Rectal smooth muscle tissue (tissue), 1 donor: Measurements from ENCODE around the gene RRP1B.

ENCODE experiments used
- H3K27ac ChIP-seq: one replicate; pipeline ENCODE4 v1.7.0; 2013; ENCODE audit warnings: low read depth, low read length, inconsistent platforms
- H3K27me3 ChIP-seq: one replicate; pipeline ENCODE4 v1.7.0; 2013; ENCODE audit warnings: low read length; ENCODE audit not compliant: control insufficient read depth, insufficient read depth
- H3K36me3 ChIP-seq: one replicate; pipeline ENCODE4 v1.7.0; 2013; ENCODE audit warnings: low read length; ENCODE audit not compliant: control insufficient read depth, insufficient read depth
- H3K4me1 ChIP-seq: one replicate; pipeline ENCODE4 v1.7.0; 2013; ENCODE audit warnings: low read length; ENCODE audit not compliant: control insufficient read depth, insufficient read depth
- H3K4me3 ChIP-seq: one replicate; pipeline ENCODE4 v1.7.0; 2013; ENCODE audit warnings: low read length
- H3K9ac ChIP-seq: one replicate; pipeline ENCODE4 v1.7.0; 2013; ENCODE audit warnings: low read length

The RRP1B gene

DNA sequence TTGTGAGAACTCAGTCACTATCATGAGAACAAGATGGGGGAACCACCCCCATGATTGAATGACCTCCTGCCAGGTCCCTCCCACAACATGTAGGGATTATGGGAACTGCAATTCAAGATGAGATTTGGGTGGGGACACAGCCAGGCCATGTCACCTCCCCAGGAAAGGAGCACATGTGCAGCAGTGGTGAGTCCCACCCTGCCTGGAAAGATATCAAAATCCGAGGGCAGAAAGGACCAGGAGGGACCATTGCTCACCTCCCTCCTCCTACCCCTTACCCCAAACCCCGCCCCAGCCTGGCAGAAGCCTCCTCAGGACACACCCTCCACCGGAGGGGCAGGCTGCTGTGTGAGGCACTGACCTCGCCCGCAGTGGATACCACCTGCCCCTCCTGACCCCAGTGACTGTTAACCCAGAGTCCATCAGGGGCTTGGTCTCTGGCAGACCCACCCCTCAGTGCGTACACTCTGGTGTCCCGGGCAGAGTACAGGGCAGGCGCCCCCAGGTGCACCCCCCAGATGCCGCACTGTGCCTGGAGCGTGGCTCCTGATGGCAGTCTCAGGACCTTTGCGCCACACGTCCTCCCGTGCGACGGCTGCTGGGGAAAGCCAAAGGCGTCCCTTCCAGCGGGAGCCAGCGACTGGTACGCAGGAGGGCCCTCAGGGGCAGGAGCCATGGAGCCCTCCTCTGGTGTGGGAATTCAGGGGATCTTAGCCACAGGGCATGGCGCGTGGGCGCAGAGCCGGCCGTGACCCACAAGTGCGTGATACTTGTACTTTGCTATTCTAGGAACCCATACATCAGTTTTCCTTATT, 80.5 kb downstream of the RRP1B start:
- no peak overlapping the region for H3K27ac ChIP-seq
- H3K36me3 ChIP-seq = peaks cover 14% of the 10 kb centered on the region
- H3K27me3 ChIP-seq = no peaks in the 10 kb centered on the region
- no peak overlapping the region for H3K4me3 ChIP-seq
- H3K4me1 ChIP-seq = no peaks in the 10 kb centered on the region
- no peak overlapping the region for H3K9ac ChIP-seq

DNA sequence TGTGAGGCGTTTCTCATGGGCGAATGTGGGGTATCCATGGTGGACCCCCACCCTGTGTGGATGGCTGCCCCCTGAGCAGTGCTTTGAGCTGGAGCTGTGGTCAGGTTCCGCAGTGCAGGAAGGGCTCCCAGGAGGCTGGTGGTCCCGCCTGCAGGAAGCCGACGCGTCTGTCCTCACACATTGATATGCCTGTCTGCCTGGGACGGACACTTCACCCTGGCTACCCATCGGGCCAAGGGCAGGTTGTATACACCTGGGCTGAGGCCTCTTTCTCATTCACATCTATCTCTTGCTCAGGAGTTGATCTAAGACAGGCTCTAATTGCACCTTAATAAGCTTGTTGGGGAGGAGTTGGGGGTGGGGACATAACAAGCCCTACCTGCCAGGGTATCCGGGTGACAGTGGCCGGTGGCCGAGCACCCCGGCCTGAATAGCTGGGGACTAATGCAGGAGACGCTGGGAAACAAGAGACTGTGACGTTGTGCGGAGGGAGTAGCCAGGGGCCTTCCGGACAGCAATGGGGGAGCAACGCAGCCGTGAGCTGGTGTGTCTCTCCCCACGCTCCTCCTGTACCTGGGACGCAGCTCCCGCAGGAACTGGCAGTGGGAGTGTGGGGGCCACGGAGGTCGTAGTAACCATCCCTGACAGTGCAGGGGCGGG, 81.3 kb downstream of the RRP1B start:
- Histone ChIP-seq H3K36me3 (peaks cover 12% of the 10 kb centered on the region), H3K9ac (no peak overlapping the region), H3K27ac (no peak overlapping the region), H3K4me3 (no peak overlapping the region), H3K27me3 (no peaks in the 10 kb centered on the region), H3K4me1 (no peaks in the 10 kb centered on the region)

DNA sequence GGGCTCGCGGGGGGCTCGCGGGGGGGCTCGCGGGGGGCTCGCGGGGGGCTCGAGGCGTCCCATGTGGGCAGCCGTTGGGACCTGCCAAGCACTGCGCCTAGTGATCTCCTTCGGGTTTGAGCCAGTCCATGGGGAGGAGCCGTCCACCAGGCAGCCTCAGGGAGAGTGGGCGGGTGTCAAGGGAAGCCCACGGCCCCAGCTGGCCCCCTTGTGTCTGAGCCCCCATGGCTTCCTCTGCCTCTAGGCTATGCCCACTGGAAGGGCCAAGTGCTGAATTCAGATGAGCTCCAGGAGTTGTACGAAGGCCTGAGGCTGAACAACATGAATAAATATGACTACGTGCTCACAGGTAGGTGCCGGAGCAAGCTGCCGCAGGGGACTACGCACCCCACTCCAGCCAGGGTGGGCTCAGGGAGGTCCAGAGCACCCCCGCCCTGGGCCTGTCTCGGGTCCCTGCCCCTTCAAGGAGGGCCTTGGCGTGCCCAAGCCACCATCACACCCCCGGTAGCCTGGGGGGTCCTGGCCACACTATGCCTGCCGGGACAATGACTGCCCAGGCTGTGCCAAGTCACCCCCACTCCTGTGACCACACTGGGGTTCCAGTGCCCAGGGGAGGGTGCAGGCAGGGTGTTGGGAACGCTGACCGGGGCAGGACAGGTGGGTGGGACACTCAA, 82.2 kb downstream of the RRP1B start:
- Histone ChIP-seq H3K4me1 (no peaks in the 10 kb centered on the region), H3K36me3 (peaks cover 16% of the 10 kb centered on the region), H3K27ac (no peak overlapping the region)

GRCh38 chr21:43743947-43744346, 84.6 kb downstream of the RRP1B start:
- no peaks in the 10 kb centered on the region for H3K4me1 ChIP-seq
- H3K27me3 ChIP-seq = no peaks in the 10 kb centered on the region
- H3K27ac ChIP-seq = no peak overlapping the region
- H3K4me3 ChIP-seq = no peak overlapping the region
- H3K9ac ChIP-seq = no peak overlapping the region
- H3K36me3 ChIP-seq = peaks cover 21% of the 10 kb centered on the region

More for the DNA sequence above, 82.2 kb downstream of the RRP1B start:
- H3K27me3 ChIP-seq = no peaks in the 10 kb centered on the region
- no peak overlapping the region for H3K4me3 ChIP-seq
- H3K9ac ChIP-seq = no peak overlapping the region

DNA sequence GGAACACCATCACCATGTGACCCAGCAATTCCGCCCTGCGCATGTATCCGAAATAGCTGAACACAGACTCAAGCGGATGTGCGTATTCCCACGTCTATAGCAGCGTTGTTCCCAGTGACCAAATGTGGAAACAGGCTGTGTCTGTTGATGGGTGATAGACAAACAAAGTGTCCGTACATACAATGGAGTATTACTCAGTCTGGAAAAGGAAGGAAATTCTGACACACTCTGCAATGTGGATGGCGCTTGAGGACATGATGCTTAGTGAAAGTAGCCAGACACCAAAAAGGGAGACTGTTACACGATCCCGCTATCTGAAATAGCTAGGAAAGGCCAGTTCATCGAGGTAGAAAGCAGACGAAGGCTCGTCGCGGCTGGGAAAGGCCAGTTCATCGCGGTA, 85.4 kb downstream of the RRP1B start:
- Histone ChIP-seq H3K4me1 (no peaks in the 10 kb centered on the region), H3K27ac (no peak overlapping the region), H3K36me3 (peaks cover 21% of the 10 kb centered on the region), H3K27me3 (no peaks in the 10 kb centered on the region), H3K9ac (no peak overlapping the region), H3K4me3 (no peak overlapping the region)
